NB4 (cell line): ENCODE results near the gene CLDN20.

Experiments used
- DNase-seq: peaks from one replicate; pipeline ENCODE4 v3.0.0; 2010; ENCODE audit warnings: low read depth
- H3K4me3 ChIP-seq: one replicate; pipeline ENCODE4 v1.5.1; 2011; ENCODE audit warnings: mild to moderate bottlenecking, low read depth, low read length, moderate library complexity
- MAX ChIP-seq: IDR thresholded peaks from 2 replicates; pipeline ENCODE4 v1.6.1; 2011; ENCODE audit warnings: low read depth, low read length
- MYC ChIP-seq: IDR thresholded peaks from 2 replicates; pipeline ENCODE4 v1.6.1; 2011; ENCODE audit warnings: low read depth, low read length
- POLR2A ChIP-seq: IDR thresholded peaks from 2 replicates; pipeline ENCODE4 v1.6.1; 2011; ENCODE audit warnings: mild to moderate bottlenecking; ENCODE audit not compliant: insufficient read length; ENCODE audit errors: extremely low read depth
- TF ChIP-seq, protein P1 (sequence below): IDR thresholded peaks from one replicate; pipeline ENCODE4 v1.5.1; 2012; ENCODE audit warnings: low read depth, low read length

Gene CLDN20

GRCh38 chr6:155260686-155261085, 3.1 kb upstream of the CLDN20 start:
- no peak overlapping the region for H3K4me3 ChIP-seq
- TF ChIP-seq MYC (no peak), MAX (no peak), POLR2A (no peak)
- TF ChIP-seq, protein P1, sequence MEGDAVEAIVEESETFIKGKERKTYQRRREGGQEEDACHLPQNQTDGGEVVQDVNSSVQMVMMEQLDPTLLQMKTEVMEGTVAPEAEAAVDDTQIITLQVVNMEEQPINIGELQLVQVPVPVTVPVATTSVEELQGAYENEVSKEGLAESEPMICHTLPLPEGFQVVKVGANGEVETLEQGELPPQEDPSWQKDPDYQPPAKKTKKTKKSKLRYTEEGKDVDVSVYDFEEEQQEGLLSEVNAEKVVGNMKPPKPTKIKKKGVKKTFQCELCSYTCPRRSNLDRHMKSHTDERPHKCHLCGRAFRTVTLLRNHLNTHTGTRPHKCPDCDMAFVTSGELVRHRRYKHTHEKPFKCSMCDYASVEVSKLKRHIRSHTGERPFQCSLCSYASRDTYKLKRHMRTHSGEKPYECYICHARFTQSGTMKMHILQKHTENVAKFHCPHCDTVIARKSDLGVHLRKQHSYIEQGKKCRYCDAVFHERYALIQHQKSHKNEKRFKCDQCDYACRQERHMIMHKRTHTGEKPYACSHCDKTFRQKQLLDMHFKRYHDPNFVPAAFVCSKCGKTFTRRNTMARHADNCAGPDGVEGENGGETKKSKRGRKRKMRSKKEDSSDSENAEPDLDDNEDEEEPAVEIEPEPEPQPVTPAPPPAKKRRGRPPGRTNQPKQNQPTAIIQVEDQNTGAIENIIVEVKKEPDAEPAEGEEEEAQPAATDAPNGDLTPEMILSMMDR = no peak
- DNase-seq = no peak

DNA sequence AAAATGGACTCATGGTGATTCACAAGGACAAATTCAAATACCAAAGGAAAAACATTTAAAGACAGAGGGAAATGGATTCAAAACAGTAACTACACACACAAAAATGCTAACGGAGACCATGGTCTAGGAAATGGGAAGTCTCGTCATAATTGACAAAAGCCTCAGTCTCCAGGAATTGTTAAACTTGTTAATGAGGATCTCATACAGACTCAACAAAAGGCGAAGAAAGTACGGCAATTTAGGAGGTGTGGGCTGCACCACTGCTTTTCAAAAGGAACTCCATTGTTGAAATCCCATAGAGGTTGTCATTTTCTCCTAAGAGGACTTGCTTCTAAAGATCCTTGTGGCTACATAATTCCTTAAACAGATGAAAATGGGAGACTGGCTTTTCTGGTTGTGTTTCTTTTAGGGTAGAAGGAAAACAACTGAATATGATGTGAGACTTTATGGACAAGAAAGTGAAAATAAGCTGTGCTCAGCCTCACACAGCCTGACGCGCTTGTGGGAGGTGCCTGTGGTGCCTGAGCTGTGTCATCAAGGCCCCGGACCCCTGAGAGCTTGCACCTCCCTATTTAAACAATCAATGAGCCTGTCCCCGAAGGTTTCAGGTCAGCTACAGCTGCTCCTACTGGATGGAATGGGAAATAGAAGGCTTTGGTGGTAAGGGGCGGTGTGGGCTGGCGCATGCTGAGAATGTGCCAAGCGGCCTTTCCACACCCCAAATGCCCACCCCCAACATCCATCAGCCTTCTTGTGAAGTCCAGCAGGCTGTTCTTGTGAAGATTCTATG, 2.5 kb upstream of the CLDN20 start:
- TF ChIP-seq POLR2A (no peak), MYC (no peak), MAX (no peak)
- TF ChIP-seq, protein P1 = no peak
- H3K4me3 ChIP-seq = no peak overlapping the region
- no peak for DNase-seq

- no peak overlapping the region for H3K4me3 ChIP-seq
- TF ChIP-seq, protein P1 = no peak
- TF ChIP-seq MYC (no peak), POLR2A (no peak), MAX (no peak)
- no peak for DNase-seq
Observed at GRCh38 chr6:155262655-155263054, 1.2 kb upstream of the CLDN20 start.

- DNase-seq = no peak
- no peak overlapping the region for H3K4me3 ChIP-seq
- no peak for TF ChIP-seq POLR2A
- TF ChIP-seq MAX = no peak
- TF ChIP-seq, protein P1 = no peak
- no peak for TF ChIP-seq MYC
Observed at GRCh38 chr6:155264693-155265320, 994 bp downstream of the CLDN20 start.

- no peak for DNase-seq
- no peak for TF ChIP-seq MAX
- TF ChIP-seq POLR2A = no peak
- TF ChIP-seq, protein P1 = no peak
- TF ChIP-seq MYC = no peak
Observed at GRCh38 chr6:155265843-155266535, 2.2 kb downstream of the CLDN20 start.

More at GRCh38 chr6:155265843-155266535, 2.2 kb downstream of the CLDN20 start:
- no peak overlapping the region for H3K4me3 ChIP-seq
